ENCODE data around the gene GLI3.

The GLI3 gene

DNA sequence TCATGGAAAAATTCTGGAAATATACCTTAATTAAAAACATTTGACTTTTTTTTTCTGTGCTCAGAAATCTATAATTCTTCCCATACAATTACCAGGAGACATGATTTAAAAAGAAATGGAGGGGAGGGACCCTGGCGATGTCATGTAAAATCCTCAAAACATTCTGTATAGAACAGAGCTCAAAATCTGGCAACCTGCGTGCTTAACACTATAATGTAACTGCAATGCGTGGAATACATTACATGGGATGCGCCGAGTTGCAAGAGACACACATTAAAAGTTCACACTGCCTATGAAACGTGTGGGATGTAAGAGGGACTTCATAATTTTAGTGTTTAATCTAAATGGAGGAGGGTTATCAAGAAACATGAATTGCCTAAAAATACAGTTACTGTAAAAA, 215.0 kb downstream of the GLI3 start:
- DNase-seq: no peak

DNA sequence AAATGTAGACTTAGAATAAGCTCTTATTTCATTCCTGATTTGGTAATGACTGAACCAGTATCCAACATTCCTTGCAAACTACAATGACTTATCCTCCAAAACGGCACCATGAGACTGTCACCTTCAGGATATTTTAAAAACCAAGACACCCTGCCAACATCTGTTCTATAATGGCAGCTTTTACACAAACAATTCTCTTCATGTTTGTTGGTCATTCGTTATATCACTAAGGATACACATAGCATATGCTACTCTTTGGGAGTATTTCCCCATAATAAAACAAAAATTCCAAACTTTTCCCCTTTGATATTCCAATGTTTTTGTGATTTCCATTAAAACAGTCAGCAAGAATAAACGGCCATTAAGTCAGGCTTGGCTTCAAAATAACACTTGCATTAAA, 215.4 kb downstream of the GLI3 start:
- no peak for DNase-seq

DNA sequence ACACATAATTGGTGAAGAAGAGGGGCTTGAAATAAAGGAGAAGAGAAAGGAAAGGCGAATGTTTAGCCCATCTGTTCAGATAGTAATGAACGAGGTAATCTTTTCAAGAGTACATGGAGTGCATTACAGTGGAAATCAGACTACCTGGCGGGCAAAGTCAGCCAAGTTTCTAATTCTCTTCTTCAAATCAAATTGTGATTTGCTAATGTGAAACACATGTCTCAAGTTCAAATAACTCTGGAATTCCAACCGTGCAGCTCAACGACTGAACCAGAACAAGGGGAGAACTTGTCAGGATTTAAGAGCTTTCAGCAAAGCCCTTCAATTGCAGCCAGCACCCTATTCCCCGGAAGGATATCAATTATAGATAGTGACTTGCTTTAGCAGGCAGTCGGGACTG, 216.9 kb downstream of the GLI3 start:
- DNase-seq: no peak

DNA sequence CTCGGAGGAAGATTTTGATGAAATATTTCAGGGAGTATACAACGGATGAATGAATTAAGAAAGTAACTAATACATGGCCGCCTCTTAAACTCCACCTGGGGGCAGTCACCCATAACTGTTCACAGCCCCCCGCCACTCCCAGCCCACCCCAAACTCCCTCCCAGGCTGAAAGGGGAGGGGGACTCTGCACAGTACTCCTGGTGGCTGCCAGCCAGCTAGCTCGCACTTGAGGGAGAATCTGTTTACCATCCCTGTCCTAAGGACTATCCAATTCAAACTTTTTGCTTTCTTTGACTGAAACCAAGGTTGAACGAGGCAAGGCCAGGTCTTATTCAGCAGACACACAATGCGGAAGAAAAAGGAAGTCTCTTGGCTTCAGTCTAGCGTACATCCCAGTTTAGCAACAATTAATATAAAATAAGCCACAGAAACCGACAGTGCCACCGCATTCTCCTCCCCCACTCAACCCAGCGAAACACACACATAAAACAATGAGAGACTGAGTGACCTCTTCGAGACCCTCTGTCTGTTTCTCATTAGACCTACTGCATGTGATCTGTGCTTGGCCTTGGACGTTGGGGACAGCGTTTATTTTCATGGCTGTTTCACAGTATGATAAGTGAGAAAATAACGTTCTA, 219.5 kb downstream of the GLI3 start:
- DNase-seq: no peak

DNA sequence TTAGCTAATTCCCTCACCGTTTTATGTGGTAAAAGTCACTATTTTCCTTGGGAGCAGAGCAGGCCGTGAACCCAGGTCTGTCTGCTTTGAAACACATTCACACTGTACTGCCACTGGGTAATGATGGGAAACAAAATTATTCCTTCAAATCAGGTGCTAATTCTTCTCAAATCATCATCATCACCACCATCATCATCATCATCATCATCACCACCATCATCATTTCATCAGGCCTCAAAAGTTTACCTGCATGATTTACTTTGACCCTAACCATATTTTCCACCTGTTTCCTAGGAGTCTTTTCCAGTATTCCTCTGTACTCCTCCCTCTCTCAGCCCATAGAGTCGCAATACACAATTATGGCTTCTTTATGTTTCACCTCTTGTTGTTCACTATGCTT, 220.5 kb downstream of the GLI3 start:
- no peak for DNase-seq

DNA sequence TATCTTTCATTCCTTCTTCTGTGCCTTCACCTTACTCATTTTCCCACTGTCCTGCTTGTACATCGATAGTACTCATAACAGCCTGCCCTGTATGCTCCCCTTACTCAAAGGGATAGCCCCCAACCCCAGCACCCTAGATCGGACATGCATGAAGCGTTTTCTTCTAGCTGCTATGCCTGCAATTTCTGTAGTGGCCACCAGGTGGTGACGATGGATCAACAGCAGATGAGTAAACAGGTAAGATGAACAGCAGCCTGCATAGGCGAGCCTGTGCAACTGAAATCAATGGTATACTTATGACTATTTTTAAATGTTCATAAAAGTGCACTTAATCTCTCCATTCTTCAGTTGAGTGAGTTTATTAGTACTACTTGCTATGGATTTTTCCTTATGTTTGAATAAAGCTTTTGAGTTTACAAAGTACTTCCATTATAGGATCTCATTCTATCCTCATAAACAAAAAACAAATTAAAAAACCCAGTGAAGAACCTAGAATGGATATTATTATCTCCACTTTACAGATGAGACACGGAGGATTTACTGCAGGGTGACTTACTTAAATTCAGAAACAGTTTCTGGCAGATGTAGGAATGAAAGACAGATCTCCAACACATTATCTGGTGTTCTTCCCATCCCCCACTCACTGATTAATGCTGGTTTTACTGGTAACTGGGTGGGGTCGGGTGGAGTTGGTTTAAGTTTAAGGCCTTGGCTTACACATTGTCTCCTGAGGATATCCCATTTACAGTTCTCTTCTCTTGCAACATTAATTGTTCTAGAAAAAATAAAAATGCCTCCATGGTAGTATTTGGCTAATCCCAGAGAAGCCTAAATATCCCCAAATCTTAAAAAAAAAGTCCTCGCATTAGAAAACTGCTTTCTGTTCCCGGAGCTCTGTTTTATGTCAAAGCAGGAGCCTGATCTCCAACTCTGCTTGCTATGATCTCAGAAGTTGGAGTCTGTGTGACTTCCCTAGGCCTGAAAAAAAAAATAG, 222.1 kb downstream of the GLI3 start:
- peak; percentile 9 for DNase-seq

DNA sequence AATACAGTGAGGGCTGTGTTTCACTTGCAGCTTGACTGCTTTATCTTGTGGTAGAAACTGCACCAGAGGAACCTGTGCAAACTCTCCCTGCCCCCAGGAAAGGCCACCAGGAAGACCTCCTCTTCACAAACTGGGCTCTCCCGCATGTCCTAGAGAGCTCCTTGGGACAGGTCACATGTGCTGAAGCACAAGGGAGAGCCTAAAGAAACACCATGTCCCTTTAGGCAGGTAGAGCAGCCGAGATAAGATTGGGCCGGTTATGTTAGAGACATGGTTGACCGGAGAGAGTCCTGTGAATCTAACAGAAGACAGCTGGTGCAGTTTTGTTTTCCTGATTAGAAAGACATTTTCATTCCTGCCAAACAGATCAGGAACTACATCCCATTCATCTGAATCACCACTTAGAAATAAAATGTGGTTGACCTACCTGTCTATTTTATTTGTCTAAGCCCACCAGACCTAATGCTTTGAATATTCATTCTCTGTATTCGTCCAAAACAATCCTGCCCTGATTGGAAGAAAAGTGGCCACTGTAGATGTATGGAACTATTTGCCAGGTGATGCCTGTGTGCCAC, 224.1 kb downstream of the GLI3 start:
- DNase-seq: no peak

DNA sequence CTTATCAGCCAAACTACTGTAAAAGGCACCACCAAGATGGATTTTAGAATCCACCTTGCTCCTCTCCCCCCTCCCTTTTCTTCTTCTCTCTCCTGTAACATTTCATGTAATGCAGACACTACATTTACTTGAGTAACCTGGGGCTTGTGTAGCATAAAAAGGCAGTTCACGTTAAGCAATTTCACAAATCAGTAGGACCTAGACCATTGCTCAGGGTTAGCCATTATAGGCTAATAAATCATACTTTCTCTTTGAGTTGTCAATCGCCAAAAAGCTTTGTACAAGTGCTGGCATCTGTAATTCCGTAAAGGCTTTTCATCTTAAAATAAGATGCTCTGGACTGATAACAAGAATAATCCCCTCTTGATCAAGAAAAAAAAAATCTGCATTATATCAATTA, 224.7 kb downstream of the GLI3 start:
- DNase-seq: no peak

DNA sequence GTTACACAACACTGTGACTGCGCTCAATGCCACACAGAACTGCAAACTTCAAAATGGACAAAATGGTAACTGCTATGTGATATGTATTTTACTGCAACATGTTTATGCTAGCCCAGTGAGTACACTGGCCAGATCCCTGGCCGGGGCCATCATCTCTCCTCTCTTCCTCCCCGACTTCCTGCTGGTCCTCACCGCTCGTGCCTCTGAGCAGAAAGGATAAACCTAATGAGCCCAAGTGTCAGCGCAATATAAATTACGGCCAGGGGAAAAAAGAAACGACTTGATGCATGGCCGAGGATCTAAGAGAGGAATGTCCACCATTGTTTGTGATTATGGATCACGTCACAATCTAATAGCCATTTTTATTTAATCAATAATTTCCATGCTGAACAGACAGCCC, 225.2 kb downstream of the GLI3 start:
- DNase-seq: no peak

DNA sequence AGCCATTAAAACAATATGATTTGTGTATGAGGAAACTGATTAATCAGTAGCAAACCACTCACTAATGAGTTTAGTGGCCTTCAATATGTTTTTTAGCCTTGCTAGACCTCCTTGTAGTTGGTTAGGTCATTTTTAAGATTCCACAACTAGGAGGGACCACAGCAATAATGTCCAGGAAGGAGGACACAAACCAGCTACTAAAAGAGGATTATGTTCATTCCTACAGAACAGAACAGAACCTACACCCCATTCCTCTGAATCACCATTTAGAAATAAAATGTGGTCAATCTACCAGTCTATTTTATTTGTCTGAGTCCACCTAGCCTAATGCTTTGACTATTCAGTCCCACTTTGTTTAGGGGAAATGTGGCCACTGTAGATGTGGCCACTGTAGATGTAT, 226.3 kb downstream of the GLI3 start:
- DNase-seq: no peak

DNA sequence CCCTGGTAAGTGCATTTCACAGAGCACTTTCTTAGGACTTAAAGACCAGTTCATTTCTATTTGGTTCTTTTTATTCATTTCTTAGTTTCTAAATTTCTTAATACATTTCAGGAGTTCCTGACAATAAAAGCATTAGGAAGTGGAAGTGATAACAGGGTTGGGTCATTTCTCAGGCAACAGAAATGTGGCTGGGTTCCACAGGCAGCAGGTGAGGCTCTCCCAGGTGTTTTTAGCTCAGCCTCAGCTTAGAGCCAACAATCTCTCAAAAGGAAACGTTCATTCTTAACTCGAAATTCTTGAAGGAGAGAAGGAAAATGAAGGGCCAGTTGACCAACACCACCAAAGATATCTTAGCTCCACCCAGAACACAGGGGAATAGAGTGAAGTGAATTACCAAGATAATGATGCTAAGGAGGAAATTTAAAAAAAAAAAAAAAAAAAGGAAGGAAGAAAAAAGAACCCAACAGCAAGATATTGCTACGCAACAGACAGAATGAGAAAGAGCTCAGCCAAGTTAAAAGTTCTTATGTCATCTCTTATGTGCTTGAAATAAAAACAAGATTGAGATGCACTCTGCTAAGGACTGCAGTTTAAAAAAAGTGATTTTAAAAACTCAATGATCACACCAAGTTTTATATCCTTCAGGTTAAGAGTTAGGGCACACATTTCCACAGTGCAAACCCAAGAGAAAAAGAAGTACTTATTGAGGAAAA, 230.1 kb downstream of the GLI3 start:
- no peak for DNase-seq

DNA sequence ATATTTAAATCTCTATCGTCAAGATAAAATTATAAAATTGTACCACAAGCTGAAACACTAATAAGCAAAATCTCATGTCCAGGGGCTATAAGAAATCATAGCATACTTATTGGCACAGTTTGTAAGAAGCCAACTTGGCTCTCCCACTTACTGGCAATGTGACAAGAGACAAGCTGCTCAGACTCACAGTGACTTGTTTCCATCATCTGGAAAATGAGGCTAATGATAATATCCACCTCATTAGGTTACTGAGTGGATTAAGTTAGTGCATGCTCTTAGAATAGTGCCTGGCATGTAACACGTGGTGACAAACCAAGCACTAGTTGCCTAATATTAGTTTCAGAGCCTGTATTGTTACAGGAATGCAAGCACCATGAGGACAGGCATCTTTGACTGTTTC, 234.4 kb downstream of the GLI3 start:
- no peak for DNase-seq

DNA sequence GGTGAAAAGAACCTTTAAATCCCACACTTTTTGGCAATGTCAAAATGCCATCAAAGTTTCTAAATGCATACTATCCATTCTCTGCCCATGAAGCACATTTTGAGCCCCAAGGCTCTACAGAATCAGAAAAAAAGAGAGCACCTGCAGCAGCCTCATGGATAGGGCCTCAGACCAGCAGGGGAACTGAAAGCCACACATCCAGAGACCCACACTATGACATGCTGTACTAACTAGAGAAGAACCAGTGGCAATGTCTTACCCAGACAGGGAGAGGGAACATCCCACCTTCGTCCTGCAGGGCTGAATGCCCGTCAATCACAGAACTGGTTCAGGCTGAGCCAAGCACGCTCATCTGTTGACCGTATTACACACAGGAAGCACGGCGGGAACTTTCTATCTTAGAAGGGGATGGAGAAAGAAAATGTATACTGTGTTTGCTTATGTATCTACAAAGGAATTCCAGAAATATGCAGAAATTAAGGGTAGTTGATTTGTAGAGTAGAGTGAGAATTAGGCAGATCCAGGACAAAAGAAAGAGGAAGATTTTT, 237.2 kb downstream of the GLI3 start:
- DNase-seq: no peak

DNA sequence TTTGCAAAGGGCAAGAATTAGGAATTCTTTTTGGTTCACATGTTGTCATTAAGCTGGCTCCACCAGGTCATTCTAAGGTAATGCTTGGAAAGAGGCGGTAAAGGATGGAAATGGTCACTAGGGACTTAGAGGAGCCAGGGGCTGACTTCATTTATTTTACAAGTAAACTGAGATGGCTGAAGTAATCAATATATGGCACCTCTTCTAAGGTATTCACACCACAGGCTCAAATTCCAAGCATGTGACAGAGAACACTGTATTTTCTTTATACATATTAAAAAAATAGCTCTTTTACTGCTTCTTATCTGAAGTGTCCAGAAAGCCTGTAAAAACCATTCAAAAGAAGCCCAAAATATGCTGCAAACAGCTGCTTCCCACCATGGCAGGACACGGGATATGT, 239.0 kb downstream of the GLI3 start:
- no peak for DNase-seq

DNA sequence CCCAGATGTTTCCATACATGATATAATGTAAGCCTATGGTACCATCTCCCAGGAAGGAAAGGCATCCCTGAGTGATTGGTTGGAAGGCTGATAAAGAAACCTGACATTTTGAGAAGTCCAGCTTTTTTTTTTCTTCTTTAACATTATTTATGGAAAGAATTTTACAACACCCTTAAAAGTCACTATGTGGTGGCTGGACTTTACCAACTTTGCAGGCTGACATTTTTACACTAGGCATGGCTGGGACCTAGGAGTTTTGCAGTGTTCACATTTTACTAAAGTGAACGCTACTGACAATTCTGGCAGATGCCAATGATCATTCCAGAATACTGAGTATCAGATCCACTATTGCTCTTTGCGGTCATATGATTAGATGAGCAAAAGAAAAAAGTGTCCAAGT, 239.9 kb downstream of the GLI3 start:
- no peak for DNase-seq

DNA sequence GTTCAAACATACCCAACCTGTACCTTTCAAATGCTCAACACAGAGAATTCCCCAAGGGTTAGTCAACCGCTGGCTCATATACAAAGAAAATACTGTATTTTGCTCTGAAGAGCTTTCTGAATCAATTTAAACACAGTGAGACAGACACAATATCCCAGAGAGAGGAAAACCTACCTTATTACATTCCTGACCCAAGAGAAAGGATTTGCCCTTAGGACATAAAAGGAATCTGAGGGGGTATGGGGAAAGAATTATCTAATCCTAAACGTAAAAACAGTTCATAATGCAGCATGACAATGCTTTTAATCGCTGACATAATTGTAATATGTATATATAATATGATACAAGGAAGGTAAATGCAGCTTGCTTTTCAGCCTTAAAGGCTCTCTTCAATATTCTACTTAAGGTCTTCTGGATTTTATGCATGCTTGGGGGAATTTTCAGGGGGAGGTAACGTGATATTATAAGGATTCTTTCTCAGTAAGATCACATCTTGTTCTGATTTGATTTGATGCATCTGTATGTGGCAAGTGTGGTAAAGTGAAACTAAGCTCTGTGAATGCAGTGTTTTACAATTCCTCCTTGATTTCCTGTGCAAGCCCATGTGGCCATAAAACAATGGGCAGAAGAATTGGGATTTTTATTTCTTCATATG, 240.5 kb downstream of the GLI3 start:
- DNase-seq: no peak

DNA sequence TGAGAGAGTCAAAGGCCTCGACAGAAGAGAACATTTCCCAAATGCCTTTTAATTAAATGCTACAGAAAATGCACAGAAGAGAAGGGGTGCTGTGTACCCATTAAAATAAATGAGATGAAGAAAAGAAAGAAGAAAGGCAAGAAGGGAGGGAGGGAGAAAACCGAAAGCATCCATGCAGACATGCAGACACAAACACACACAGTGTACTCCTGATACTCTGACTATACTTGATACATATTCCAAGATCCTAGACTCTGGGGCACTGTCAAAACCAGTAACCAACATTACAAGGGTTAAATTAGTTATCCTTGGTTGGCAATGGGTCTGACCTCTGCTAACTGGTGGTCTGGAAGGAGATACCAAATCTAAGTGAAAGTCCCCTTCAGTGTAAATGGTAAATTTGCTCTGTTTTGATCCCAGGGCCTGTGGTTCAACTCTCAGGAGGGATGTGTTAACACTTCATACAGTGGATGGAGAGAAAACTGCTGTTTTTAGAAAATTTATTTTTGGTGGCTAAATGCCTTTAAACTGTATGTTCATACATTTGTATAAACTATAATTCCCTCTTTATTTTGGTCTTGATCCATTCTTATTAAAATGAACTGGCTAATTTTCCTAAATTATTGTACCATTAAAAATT, 241.3 kb downstream of the GLI3 start:
- no peak for DNase-seq

DNA sequence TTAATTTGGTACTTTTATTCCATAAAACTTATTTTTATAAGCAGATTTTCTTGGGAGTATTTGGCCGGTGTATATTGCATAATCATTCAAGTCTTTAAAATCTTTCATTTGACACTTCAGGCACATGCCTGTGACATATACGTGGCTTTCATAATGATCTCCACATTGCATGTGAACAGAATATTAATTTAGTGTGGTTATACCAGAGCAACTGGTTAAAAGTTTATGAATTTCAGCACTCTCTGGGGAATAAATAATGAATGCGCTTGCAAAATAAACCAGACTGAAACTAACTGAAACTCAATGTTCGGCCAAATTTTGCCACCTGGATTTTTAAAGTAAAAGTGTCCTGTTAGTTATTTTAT, 242.3 kb downstream of the GLI3 start:
- no peak for DNase-seq

DNA sequence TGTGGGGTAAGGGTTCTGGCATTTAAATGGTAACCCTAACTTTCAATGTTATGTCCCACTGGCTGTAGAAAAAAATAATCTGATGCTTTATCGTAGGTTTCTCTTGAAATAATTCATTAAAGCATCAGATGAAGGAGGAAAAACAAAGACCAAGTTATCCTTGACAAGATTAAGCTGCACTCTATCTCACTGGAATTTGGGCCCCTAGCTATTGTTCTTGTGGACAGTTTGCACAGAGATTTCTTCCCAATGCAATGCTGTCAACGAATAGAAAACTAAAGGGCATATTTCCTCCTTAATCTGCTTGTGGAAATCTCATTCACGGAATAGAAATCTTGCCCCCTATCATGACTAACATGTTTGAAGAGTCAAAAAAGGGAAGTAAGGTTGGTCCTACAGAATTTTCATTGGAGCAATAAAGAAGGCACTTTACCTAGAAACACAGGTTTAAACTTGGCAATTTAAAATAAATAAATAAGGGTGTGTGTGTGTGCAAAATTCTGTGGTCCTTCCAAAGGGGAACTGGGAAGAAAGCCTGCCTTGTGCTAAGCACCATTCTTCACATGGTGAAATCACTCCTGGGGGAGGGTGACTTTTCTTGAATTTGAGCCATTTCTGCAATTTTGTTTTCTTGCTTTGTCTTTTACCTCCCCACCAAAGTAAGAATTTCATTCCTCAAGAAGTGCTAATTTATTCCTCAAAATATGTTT, 242.8 kb downstream of the GLI3 start:
- DNase-seq: no peak

DNA sequence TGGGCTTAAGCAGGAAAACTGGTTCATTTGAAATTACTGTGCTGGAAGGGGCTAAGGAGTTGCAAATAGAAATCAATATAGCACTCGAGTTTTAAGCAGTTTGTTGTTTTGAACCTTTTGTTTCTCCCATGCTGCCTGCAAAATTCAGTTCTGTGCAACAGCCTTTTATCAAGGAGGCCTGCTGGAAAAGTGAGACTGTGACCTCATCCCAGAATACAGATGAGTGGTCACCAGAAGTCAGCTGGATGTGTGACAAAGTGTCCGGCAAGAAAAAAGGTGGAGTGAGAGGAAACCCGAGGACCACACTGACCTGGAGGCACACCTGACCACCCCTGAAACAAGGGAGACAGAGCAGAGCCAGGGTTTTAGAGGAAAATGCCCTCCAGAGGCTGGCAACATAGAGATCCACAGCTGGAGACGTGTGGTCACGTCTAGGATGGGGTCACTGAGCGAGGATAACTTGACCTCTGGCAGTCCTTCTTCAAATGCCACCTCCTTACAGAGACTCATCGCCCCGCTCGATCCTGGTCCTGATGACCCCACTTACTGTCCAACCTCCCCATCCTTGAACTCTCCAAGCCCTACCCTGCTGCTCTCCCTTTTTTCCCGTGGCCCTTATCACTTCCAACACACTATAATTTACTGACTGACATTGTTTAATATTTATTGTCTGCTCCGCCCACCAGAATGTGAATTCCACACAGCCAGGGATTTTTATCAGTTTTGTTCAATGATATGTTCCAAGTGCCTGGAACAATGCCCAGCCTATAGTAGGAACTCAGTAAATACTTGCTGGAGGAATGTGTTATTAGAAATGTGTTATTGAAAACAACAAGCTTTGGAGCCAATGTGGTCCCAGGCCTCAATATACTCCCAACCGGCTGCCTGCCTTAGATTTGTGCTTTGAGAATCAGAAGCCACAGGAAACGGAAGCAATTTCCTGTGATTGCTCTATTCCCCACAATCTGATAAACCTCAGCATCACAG, 243.8 kb downstream of the GLI3 start:
- DNase-seq: no peak
